LHCN-M2 (cell line): Measurements from ENCODE around the gene MYD88. TPM values are rescaled to one million over a fixed set of nuclear protein-coding genes. Genes with fewer than 3 reads are reported as not detected.
A peak's percentile ranks its signal among the peaks of the same experiment; 100 is the strongest.
"Not testable (repeated sequence)": the region's sequence is repeated elsewhere in the genome, so short reads cannot be mapped to it uniquely, and the experiment has no call there.

Experiments used
- DNase-seq: peaks from one replicate; pipeline ENCODE4 v3.0.0-alpha.2; 2012; ENCODE audit warnings: low read depth
- total RNA-seq: library from RNA; depleted of rRNA; stranded (reverse); fragments of >200 nt; gene quantifications from 2 replicates; pipeline ENCODE4 v1.2.3, GENCODE V29; 2014

MYD88 gene
- total RNA-seq, 1 experiment from 2014 or later: 11.4 TPM

- DNase-seq: no peak
Observed at GRCh38 chr3:38141173-38141951, 2.9 kb downstream of the MYD88 start.

DNA sequence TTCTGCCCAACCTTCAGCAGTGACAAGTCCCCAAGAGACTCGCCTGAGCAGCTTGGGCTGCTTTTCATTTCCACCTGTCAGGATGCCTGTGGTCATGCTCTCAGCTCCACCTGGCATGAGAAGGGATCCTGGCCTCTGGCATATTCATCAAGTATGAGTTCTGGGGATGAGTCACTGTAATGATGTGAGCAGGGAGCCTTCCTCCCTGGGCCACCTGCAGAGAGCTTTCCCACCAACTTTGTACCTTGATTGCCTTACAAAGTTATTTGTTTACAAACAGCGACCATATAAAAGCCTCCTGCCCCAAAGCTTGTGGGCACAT is 3.5 kb downstream of the MYD88 start:
- no peak for DNase-seq

- DNase-seq: no peak
Observed at GRCh38 chr3:38142959-38143358, 4.5 kb downstream of the MYD88 start.

DNA sequence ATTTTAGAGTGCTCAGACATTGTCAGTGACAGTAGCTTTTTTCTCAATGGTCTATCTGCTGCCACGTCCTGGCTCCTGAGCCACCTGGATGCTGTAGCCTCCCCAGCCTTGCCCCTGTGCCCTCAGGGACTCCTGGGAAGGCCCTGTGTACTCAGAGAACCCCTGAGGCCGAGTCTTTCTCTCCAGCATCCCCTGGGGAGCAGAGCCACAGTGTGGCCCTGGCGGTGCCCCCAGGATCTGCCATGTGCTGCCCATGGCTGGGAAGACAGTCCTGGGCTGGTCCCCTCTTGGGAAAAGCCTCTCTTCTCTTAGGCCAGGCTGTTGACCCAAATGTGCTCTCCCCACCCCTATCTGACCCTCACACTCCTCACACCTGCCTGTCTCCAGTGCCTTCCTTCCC is 5.0 kb downstream of the MYD88 start:
- no peak for DNase-seq

- no peak for DNase-seq
Observed at GRCh38 chr3:38146504-38146903, 8.0 kb downstream of the MYD88 start.

- DNase-seq: no peak
Observed at GRCh38 chr3:38147421-38147820, 9.0 kb downstream of the MYD88 start.

GRCh38 chr3:38148311-38148882 is 9.9 kb downstream of the MYD88 start:
- DNase-seq: no peak

DNA sequence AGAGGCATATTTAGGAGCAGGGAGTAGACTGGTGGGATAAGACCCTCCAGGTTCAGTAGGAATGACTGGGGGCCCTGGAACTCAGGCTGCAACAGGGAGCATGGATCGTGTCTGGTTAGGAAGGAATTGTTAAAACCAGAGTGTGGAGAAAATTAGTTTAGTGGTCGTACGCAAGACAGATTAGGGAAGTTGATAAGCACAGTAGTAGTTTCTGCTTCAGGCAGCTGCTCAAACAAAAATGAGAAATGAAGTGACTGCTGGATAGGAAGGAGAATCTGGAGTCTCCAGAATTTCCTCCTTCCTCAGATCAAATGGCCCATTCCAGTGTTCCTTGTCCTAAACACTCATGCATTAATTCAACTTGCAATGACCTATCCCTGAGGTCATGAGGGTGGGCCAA is 11.2 kb downstream of the MYD88 start:
- DNase-seq: no peak

- DNase-seq: no peak
Observed at GRCh38 chr3:38150780-38151528, 12.5 kb downstream of the MYD88 start.

- DNase-seq: no peak
Observed at GRCh38 chr3:38151667-38152265, 13.3 kb downstream of the MYD88 start.

- no peak for DNase-seq
Observed at GRCh38 chr3:38152609-38153008, 14.1 kb downstream of the MYD88 start.

GRCh38 chr3:38153221-38153620 is 14.8 kb downstream of the MYD88 start:
- no peak for DNase-seq

DNA sequence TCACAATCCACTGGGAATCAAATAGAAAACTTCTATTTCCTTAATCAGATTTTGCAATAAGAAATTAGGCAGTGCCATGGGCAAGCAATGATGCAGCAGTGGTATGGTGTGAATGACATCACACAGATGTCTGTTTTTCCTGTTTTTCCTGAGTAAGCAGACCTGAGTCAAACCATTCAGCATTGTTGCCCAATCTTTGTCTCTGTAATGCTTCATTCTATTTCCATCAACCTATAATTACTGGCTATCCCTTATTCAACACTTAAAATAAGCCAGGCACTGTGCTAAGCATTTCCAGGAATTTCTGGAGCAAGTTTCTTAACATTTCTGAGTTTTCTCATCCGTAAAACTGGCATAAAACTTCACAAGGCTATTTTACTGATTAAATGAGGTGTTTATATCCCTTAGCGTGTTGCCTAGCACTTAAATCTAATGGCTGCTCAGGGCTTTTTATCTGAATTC is 15.6 kb downstream of the MYD88 start:
- peak; percentile 67 for DNase-seq

- no peak for DNase-seq
Observed at GRCh38 chr3:38154625-38155255, 16.3 kb downstream of the MYD88 start.

GRCh38 chr3:38155825-38156224 is 17.4 kb downstream of the MYD88 start:
- no peak for DNase-seq

- no peak for DNase-seq
Observed at GRCh38 chr3:38157117-38157516, 18.7 kb downstream of the MYD88 start.

DNA sequence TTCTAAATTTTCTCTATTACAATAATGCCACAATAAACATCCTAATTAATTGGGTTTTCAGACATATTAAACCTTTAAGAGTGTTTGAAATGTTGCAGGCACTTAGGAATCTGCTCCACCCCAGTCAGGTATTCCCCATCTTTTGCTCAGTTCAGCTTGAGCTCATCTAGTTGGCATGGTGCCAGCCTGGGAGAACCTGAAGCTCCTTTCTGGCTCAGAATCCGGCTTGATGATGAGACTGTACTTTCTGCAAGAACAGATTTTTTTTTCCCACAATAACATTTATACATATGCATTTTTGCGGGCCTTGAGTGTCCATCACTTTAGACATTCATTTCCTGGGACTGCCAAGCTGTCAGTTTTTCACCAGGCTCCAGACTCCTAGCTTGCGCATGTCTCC is 19.1 kb downstream of the MYD88 start:
- DNase-seq: no peak

DNA sequence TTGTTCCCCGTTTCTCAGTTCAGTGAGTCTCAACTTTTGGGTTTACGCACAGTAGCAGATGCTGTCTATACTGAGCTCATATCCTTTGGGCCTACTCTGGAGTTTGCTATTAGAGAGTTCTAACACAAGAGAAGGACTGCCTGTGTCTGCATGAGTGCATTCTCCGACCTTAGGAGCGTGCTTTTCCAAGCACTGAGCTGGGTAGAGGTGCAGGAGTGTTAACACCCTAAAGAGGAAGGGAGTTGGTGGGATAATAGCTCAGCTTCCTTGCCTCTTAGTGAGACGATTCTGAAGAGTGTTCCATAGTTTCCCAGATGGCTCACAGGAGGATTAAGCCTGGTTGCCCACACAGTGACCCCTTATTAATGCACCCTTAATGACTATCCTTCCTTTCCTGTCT is 20.0 kb downstream of the MYD88 start:
- DNase-seq: no peak

DNA sequence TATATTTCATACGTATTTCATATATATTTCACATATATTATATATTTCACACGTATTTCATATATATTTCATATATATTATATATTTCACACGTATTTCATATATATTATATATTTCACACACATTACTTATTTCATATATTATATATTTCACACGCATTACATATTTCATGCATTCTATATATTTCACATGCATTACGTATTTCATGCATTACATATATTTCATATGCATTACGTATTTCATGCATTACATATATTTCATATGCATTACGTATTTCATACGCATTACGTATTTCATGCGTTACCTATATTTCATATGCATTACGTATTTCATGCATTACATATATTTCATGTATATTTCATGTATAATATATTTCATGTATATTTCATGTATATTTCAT is 22.2 kb downstream of the MYD88 start:
- not testable (repeated sequence) for DNase-seq

- DNase-seq: no peak
Observed at GRCh38 chr3:38163117-38163840, 24.8 kb downstream of the MYD88 start.
